NCI-H345 treated with DMSO at 0.1 percent for 48 hours (cell line): ENCODE data around the gene CLEC6A.
"Not testable (repeated sequence)": the region's sequence is repeated elsewhere in the genome, so short reads cannot be mapped to it uniquely, and the experiment has no call there.

Experiments
- DNase-seq: peaks from one replicate; lab custom pipeline; 2025; ENCODE audit not compliant: unreplicated experiment; lab: John Stamatoyannopoulos, UW

The CLEC6A gene

DNA sequence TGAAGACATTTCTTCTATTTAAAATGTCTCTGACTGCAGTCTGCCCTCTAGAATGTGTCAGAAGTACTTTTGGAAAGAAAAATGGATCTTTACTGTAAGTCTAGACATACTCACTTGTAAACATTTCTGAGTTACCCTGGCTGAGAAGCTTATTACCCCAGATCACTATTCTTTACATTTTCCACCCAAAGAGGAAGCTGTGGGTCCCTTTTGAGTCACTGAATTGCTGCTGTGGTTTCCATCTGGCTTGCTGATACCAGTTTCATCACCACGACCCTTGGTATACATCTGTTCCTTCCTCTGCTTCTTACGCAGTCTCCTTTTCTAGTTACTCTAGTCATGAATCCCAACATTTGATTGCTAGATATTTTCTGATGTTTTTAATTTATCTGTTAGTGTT lies 37.3 kb downstream of the CLEC6A start:
- no peak for DNase-seq

DNA sequence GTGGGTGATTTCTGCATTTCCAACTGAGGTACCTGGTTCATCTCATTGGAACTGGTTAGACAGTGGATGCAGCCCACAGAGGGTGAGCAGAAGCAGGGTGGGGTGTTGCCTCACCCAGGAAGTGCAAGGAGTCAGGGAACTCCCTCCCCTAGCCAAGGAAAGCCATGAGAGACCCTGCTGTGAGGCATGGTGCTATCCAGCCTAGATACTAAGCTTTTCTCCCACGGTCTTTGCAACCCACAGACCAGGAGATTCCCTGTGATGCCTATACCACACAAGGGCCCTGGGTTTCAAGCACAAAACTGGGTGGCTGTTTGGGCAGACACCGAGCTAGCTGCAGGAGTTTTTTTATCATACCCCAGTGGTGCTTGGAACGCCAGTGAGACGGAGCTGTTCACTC lies 39.9 kb downstream of the CLEC6A start:
- DNase-seq = not testable (repeated sequence)

DNA sequence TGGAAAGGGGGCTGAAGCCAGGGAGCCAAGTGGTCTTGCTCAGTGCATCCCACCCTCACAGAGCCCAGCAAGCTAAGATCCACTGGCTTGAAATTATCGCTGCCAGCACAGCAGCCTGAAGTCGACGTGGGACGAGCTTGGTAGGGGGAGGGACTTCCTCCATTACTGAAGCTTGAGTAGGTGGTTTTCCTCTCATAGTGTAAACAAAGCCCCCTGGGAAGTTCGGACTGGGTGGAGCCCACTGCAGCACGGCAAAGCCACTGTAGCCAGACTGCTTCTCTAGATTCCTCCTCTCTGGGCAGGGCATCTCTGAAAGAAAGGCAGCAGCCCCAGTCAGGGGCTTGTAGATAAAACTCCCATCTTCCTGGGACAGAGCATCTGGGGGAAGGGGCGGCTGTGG lies 40.3 kb downstream of the CLEC6A start:
- DNase-seq = not testable (repeated sequence)

DNA sequence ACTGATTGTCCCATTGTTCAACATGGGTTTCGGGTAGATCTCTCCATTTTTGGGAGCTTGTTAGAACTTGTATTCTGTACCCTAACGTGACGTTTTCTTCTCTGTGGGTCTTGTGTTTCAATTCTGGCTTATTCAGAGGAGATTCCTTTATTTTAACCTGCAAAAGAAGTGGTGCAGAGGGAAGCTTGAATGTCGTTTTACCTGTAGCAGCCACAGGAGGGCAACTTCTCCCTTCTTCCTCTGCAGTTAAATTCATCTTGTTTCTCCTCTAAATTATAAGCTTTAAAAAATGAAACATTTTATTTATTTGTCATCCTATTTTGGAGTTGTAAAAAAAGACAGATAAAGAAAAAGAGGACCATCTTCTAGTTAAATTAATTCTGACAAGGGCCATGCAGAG lies 43.9 kb downstream of the CLEC6A start:
- no peak for DNase-seq

DNA sequence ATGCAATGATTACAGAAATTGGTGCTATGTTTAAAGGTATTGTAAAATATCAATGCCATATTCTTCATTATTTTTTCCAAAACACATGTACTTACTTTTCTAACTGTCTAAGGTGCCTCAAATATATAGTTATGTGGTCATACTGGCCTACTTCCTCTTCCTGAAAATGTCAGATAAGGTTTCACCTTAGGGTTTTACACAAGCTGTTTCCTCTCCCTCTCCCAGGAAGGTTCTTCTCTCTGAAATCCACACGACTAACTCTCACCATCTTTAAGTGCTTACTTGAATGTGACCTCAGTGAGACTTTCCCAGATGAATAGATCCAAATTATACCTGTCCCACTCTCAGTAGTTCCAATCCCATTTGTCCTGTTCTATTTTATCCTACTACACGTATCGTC lies 46.0 kb downstream of the CLEC6A start:
- no peak for DNase-seq

DNA sequence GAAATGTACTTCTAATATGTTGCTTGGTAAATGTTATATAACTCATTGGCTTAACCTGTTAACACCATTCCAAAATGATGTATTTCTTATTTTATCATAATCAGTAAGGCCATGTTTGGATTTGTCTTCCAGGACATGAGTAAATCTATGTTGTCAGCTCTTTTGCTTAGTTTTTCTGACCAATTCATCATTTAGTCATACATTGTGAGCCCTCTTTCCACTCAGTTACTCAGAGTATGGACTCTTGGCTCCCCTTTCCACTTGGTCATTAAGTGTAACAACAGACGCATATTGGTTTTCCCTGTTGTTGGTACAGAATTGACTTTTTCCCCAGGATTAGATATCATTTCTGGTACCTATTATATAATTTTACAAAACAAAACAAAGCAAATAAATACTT lies 48.6 kb downstream of the CLEC6A start:
- DNase-seq = no peak

DNA sequence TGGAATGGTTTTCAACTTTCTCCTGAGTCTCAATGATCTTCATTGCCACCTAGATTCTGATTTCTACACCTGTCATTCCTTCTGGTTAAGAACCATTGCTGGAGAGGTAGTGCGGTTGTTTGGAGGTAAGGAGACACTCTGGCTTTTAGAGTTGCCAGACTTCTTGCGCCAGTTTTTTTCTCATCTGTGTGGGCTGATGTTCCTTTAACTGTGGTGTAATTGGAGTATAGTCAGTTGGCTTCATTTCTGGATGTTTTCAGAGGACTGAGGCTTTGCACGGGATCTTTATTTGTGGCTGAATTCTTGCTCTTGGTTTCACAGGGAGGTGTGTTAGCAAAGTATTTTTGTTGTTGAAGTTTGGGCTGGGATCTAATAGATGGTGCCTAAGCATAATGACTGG lies 51.8 kb downstream of the CLEC6A start:
- no peak for DNase-seq

DNA sequence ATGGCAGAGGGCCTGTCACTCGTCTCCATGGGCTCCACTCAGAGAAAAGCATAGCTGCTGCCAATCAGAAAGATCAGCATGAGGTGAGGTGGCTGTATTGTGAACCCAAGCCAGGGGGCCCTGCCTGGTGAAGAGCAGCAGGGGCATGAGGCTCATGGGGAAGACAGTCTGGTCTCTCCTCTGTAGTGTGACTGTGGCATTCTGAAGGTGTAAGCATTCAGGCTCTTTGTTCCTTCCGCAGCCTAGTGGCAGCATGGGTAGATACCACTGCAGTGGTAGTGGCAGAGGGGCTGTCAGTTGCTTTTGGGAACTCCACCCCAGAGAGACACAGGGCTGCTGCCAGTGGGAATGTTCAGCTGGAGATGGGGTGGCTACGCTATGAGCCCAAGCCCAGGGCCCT lies 52.5 kb downstream of the CLEC6A start:
- DNase-seq = no peak

DNA sequence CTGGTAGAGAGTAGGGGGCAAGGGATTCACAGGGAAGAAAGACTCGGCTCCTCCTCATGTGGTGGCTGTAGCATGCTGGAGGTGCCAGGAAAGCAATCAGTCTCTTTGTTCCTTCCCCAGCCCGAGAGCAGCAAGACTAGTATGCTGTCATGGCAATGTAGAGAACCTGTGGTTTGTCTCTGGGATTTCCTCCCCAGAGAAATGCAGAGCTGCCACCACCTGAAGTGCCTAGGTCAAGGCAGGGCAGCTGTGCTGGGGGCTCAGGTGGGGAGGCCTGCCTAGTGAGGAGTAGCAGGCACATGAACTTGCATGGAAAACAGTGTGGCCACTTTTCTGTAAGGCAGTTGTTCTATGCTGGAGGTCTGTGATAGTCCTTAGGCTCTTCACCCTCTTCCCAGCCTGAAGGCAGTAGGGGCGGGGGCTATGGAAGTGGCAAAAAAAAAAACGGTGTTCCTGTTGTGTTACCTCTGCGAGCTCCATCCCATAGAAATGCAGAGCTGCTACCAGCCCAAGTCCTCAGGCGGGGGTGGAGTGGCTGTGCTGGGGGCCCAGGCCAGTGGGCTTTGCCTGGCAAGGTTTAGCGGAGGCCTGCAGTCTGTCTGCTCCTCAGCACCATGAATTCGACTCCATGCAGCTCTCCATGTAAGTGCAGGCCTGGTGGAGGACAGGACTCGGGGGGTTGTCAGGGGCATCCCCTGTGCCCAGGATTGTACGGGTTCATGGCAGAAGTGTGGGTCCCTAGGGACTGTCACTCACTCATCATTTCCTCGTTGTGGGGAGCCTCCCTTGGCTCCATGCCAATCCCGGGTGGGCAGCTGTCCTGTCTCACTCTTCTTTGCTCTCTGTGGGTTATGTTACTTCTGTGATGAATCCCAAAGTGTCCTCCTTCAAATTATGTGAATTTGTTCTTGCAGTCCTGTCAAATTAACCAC lies 53.4 kb downstream of the CLEC6A start:
- DNase-seq = no peak

DNA sequence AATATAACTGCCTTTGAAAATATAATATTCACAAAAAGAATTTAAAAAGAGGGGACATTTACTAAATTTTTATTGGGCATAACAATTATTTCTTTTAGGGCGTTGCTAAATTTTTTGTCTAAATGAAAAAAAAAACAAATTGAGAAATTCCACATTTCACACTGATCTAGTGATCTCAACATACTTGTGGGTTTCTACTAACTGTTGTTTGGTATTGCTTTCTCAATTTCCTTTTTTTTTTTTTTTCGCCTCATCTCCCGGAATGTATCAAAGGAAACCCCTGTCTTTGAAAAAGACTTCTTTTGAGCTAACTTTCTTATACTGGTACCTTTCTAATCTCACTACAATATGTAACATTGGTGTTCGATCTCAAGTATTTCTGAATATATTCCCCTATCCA lies 57.5 kb downstream of the CLEC6A start, which contains the start of gene CLEC4D:
CLEC4D (plus strand) TSS at position 248 of the 400 bp plus-strand sequence. CDS start 230 bp downstream, outside the sequence.
- no peak for DNase-seq

DNA sequence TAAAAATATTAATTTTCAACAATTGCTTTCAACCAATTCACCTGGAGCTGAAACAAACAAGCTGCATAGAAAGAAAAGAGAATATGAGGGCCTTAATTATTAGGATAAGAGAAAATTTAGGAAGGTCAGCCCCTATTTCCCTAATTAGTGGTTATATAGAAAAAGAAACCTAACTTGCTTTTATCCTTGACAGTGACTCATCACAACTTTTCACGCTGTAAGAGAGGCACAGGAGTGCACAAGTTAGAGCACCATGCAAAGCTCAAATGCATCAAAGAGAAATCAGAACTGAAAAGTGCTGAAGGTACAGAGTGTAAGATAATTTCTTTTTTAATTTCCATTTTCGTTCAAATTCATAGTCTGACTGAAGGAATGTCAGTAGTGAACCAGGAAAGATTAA lies 62.2 kb downstream of the CLEC6A start:
- DNase-seq = no peak

DNA sequence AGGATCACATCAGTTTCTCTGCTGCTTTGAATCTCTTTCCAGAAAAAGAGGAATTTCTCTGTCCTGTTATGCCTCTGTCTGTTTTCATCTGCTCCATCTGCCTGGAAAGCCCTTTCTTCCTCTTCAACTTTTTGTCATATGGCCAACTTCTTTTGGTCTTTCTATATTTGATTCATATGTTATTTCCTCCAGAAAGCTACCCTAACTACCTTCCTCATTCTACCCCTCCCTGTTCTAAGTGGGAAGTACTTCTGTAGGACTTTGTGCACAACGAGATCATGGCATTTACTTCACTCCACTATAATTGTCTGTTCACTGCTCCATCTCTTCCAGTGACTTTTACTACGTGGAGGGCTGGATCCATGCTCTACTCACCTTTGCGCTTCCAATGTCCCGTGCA lies 63.4 kb downstream of the CLEC6A start:
- no peak for DNase-seq

DNA sequence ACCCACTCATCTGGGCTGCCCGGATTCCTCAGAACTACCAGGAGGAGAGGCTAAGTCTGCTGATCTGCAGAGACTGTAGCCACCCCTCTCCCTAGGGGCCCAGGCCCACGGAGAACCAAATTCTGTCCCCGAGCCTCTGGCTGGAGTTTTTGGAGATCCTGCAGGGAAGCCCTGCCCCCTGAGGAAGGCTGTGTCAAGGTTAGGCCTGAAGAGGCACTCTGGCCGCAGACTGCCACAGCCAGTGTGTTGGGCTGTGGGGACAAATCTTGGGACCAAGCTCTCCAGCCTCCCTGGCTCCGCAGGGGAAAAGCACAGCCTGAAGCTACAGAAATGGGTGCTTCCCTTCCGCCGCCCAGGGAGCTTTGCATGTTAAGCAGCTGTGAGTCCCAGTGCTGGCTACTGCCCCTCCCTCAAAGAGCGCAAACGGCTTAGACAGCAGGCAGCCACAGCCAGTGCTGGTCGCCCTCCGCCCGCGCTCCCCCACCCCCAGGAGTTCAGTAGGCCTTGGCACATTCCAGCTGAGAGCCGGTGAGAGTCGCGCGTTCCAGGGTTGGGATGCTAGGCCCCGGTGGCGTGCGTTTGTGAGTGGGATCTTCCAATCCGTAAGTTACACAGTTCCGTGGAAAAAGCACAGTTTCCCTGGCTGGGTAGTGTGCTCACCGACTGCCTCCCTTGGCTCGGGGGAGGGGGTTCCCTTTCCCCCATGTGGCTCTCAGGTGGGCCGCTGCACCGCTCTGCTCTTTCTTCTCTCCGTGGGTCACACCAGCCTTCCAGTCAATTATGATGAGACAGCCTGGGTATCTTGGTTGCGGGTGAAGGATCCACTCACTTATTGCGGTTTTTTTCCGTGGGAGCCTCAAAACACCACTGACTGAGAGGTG lies 71.7 kb downstream of the CLEC6A start:
- DNase-seq = no peak
